ENCODE measurements around the gene LRMDA. TPM values are rescaled to one million over a fixed set of nuclear protein-coding genes. Genes with fewer than 3 reads are reported as not detected.

The LRMDA gene
- total RNA-seq, 2 experiments from 2014 or later = not detected

- CTCF ChIA-PET = no interaction called here
- intact Hi-C loops (cut with DNase I, micrococcal nuclease) = no loop called here
- no peak for DNase-seq
Measured at GRCh38 chr10:76461024-76461423, 1029.6 kb downstream of the LRMDA start.

DNA sequence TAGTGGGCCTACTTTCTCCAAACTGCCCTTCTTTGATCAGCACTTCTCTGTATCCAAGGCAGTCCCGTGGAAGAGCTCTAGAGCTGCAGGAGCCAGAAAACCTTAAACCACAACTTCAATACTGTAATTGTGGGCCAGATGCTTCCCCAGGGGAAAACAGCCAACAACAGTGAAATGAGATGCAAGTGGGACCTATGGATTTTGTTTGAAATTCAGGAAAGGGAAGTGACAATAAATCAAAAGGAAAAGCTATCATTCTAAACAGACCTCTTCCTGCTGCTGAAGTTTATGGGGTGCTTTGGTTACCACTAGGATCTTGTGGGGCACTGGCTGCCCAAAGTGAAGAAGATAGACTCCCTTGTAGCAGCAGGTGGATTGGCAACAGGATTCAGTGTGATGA lies 1031.7 kb downstream of the LRMDA start:
- H3K4me1 ChIP-seq (ENCODE audit: insufficient read depth, low read length) = no peaks in the 10 kb centered on the region
- H3K36me3 ChIP-seq (ENCODE audit: insufficient read depth, low read length) = no peaks in the 10 kb centered on the region
- ATAC-seq (ENCODE audit: poor library complexity) = no peak
- Mint-ChIP-seq H3K4me3 (no peak overlapping the region), H3K9me3 (no peaks in the 10 kb centered on the region), H3K27me3 (no peaks in the 10 kb centered on the region), H3K27ac (no peak overlapping the region), H3K4me1 (ENCODE audit: low read depth) (no peaks in the 10 kb centered on the region), H3K36me3 (ENCODE audit: low read depth) (no peaks in the 10 kb centered on the region)
- H3K27me3 ChIP-seq (ENCODE audit: control insufficient read depth in 1 of 2, insufficient read depth in 2 of 2, low read length in 2 of 2) = no peaks in the 10 kb centered on the region
- DNase-seq = no peak
- H3K27ac ChIP-seq (ENCODE audit: low read depth in 1 of 2, low read length in 2 of 2) = no peak overlapping the region
- TF ChIP-seq CTCF (IDR thresholded peaks at IDR 0.05) = no peak
- peaks cover 0 to 5% of the 10 kb centered on the region in 2 experiments for H3K9me3 ChIP-seq (ENCODE audit: control insufficient read depth in 1 of 2, insufficient read depth in 1 of 2, low read length in 2 of 2)
- H3K4me3 ChIP-seq (ENCODE audit: low read length) = no peak overlapping the region
- intact Hi-C loops (cut with DNase I, micrococcal nuclease) = no loop called here
- ChIA-PET POLR2A (no interaction called here), CTCF (no interaction called here)

More at GRCh38 chr10:76461024-76461423, 1029.6 kb downstream of the LRMDA start:
- ATAC-seq (ENCODE audit: poor library complexity) = no peak
- no peaks in the 10 kb centered on the region for H3K4me1 Mint-ChIP-seq (ENCODE audit: low read depth)
- H3K27ac Mint-ChIP-seq = no peak overlapping the region
- no peaks in the 10 kb centered on the region for H3K27me3 ChIP-seq (ENCODE audit: control insufficient read depth in 1 of 2, insufficient read depth in 2 of 2, low read length in 2 of 2)
- H3K4me3 ChIP-seq (ENCODE audit: low read length) = no peak overlapping the region
- no peaks in the 10 kb centered on the region for H3K27me3 Mint-ChIP-seq
- TF ChIP-seq CTCF (IDR thresholded peaks at IDR 0.05) = no peak
- H3K9me3 ChIP-seq (ENCODE audit: control insufficient read depth in 1 of 2, insufficient read depth in 1 of 2, low read length in 2 of 2) = peaks cover 0 to 5% of the 10 kb centered on the region in 2 experiments
- POLR2A ChIA-PET = no interaction called here
- no peaks in the 10 kb centered on the region for H3K36me3 Mint-ChIP-seq (ENCODE audit: low read depth)
- no peaks in the 10 kb centered on the region for H3K4me1 ChIP-seq (ENCODE audit: insufficient read depth, low read length)
- no peaks in the 10 kb centered on the region for H3K36me3 ChIP-seq (ENCODE audit: insufficient read depth, low read length)
- no peak overlapping the region for H3K4me3 Mint-ChIP-seq
- H3K27ac ChIP-seq (ENCODE audit: low read depth in 1 of 2, low read length in 2 of 2) = no peak overlapping the region
- peaks cover 3% of the 10 kb centered on the region for H3K9me3 Mint-ChIP-seq

DNA sequence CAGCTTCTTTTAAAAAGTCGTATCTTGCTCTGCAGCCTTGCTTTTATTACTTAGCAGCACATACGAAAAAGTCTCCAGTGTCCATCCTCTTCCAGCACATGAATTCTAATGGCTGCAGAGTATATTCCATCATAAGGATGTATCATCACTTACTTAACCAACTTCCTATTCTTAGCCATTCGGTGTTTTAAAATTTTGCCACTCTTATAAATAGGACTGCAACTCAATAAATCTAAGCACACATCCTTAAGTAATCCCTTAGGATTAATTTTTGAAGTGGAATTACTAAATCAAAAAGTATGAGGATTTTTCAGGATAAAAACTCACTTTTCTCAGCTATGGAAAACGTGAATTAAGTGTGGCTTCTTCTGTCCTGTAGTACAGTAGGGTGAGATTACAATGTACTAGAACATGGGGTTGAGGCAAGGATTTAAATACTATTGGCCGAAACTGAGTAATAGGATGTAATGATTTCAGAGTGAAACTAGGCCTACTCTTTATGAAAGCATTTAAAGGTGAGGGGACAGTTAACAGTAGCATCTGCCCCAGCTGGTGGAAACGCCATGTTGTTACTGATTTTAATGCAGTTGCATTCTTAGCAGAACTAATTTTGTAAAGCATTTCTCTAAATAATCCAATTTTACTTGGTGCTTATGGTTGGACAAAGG lies 1035.5 kb downstream of the LRMDA start:
- DNase-seq (no peak), ATAC-seq (ENCODE audit: poor library complexity) (no peak)
- intact Hi-C loops (cut with DNase I, micrococcal nuclease) = no loop called here
- H3K4me3 Mint-ChIP-seq = no peak overlapping the region
- no peaks in the 10 kb centered on the region for H3K36me3 ChIP-seq (ENCODE audit: insufficient read depth, low read length)
- peaks cover 0 to 5% of the 10 kb centered on the region in 2 experiments for H3K9me3 ChIP-seq (ENCODE audit: control insufficient read depth in 1 of 2, insufficient read depth in 1 of 2, low read length in 2 of 2)
- no peaks in the 10 kb centered on the region for H3K4me1 ChIP-seq (ENCODE audit: insufficient read depth, low read length)
- TF ChIP-seq CTCF (IDR thresholded peaks at IDR 0.05) = no peak
- H3K36me3 Mint-ChIP-seq (ENCODE audit: low read depth) = no peaks in the 10 kb centered on the region
- no peak overlapping the region for H3K27ac Mint-ChIP-seq
- H3K4me3 ChIP-seq (ENCODE audit: low read length) = no peak overlapping the region
- no peaks in the 10 kb centered on the region for H3K27me3 ChIP-seq (ENCODE audit: control insufficient read depth in 1 of 2, insufficient read depth in 2 of 2, low read length in 2 of 2)
- H3K4me1 Mint-ChIP-seq (ENCODE audit: low read depth) = no peaks in the 10 kb centered on the region
- POLR2A ChIA-PET = no interaction called here
- no peaks in the 10 kb centered on the region for H3K27me3 Mint-ChIP-seq
- H3K9me3 Mint-ChIP-seq = no peaks in the 10 kb centered on the region
- H3K27ac ChIP-seq (ENCODE audit: low read depth in 1 of 2, low read length in 2 of 2) = no peak overlapping the region
- CTCF ChIA-PET = no interaction called here
